A673 (cell line): Measurements from ENCODE around the gene IL12RB2. TPM values are rescaled to one million over a fixed set of nuclear protein-coding genes. Genes with fewer than 3 reads are reported as not detected.

Experiments used
- BruUV-seq: library from RNA; stranded (reverse); fragments of 400-500 nt; replicated peaks from 2 replicates; lab custom pipeline; 2021; lab: Mats Ljungman, UMichigan
- CTCF ChIA-PET: fragments of 300-600 bp; sonication (Branson Sonifier 250); formaldehyde crosslinking; loops from one replicate; lab custom pipeline; 2022; ENCODE audit warnings: antibody characterized with exemption; lab: Charles Lee
- POLR2A ChIA-PET: fragments of 300-600 bp; sonication (Branson Sonifier 250); formaldehyde crosslinking; loops from one replicate; lab custom pipeline; 2022; ENCODE audit warnings: antibody characterized with exemption; ENCODE audit not compliant: low non-redundant PET; lab: Charles Lee
- DNase-seq: peaks from one replicate; pipeline ENCODE4 v3.0.0-alpha.2; 2015; ENCODE audit warnings: low spot score
- H3K27ac ChIP-seq: fragments of 200-600 bp; sonication (generic); 2 replicates; pipeline ENCODE4 v1.5.1; 2016; ENCODE audit warnings: mixed run types, low read depth, mild to moderate bottlenecking, mixed read lengths, antibody characterized with exemption, low read length; ENCODE audit not compliant: poor library complexity, severe bottlenecking
- H3K27me3 ChIP-seq: fragments of 200-600 bp; sonication (generic); replicated peaks from 2 replicates; pipeline ENCODE4 v1.6.1; 2017; ENCODE audit warnings: mixed run types, low read depth, mild to moderate bottlenecking, mixed read lengths, antibody characterized with exemption, low read length; ENCODE audit not compliant: insufficient read depth, poor library complexity
- H3K36me3 ChIP-seq: fragments of 200-600 bp; sonication (generic); 2 replicates; pipeline ENCODE4 v1.6.1; 2016; ENCODE audit warnings: mixed run types, mild to moderate bottlenecking, mixed read lengths, antibody characterized with exemption, low read length; ENCODE audit not compliant: insufficient read depth, poor library complexity, severe bottlenecking
- H3K4me1 ChIP-seq: fragments of 200-600 bp; sonication (generic); 2 replicates; pipeline ENCODE4 v1.6.1; 2017; ENCODE audit warnings: mixed run types, mild to moderate bottlenecking, mixed read lengths, antibody characterized with exemption, low read length; ENCODE audit not compliant: insufficient read depth, poor library complexity, severe bottlenecking
- H3K4me3 ChIP-seq: fragments of 200-600 bp; sonication (generic); 2 replicates; pipeline ENCODE4 v1.5.1; 2016; ENCODE audit warnings: low read depth, mixed run types, mild to moderate bottlenecking, mixed read lengths, low read length; ENCODE audit not compliant: poor library complexity, severe bottlenecking
- H3K9me3 ChIP-seq: fragments of 200-600 bp; sonication (generic); 2 replicates; pipeline ENCODE4 v1.6.1; 2016; ENCODE audit warnings: mixed run types, low read depth, mild to moderate bottlenecking, mixed read lengths, antibody characterized with exemption, low read length; ENCODE audit not compliant: poor library complexity, severe bottlenecking
- CTCF ChIP-seq: fragments of 300-800, 200-600 bp; sonication (generic); conservative IDR thresholded peaks from 2 replicates; pipeline ENCODE4 v1.5.1; 2017; ENCODE audit warnings: low read depth, mild to moderate bottlenecking, antibody characterized with exemption, low read length, moderate library complexity, mixed read lengths
- EZH2 ChIP-seq: fragments of 200-600 bp; sonication (generic); IDR thresholded peaks from 2 replicates; pipeline ENCODE4 v1.6.1; 2017; ENCODE audit warnings: borderline replicate concordance, low read depth, mild to moderate bottlenecking, mixed read lengths, antibody characterized with exemption, low read length; ENCODE audit not compliant: poor library complexity, severe bottlenecking
- intact Hi-C: fragments of 100-400 bp; cut with micrococcal nuclease; formaldehyde crosslinking; loops from one replicate; pipeline ENCODE4 v1.10.0; 2022; ENCODE audit not compliant: unreplicated experiment
- total RNA-seq: library from RNA; stranded (reverse); gene quantifications from 2 replicates; pipeline ENCODE4 v1.2.3, GENCODE V29; 2021

IL12RB2 gene
- total RNA-seq, 1 experiment from 2014 or later: 0.39 TPM

- H3K4me3 ChIP-seq: no peak overlapping the region
- DNase-seq: no peak
- no TSS peak for BruUV-seq
- intact Hi-C loops: no loop called here
- POLR2A ChIA-PET: no interaction called here
- CTCF ChIA-PET: interaction anchor here (1.2 kb wide), 1 partner anchor 49 kb away, joined by 4 read pairs; no protein-coding TSS in a partner anchor
- no peak for TF ChIP-seq EZH2
- no peak overlapping the region for H3K27ac ChIP-seq
- H3K9me3 ChIP-seq: no peaks in the 10 kb centered on the region
- H3K4me1 ChIP-seq: peaks cover 15% of the 10 kb centered on the region
- no peaks in the 10 kb centered on the region for H3K36me3 ChIP-seq
- H3K27me3 ChIP-seq: no peaks in the 10 kb centered on the region
Observed at GRCh38 chr1:67262735-67263134, 44.9 kb upstream of the IL12RB2 start.

- no peaks in the 10 kb centered on the region for H3K9me3 ChIP-seq
- ChIA-PET POLR2A (no interaction called here), CTCF (interaction anchor here (0.7 kb wide), 1 partner anchor 27 kb away, joined by 4 read pairs; no protein-coding TSS in a partner anchor)
- no TSS peak for BruUV-seq
- intact Hi-C loops: no loop called here
- no peak overlapping the region for H3K27ac ChIP-seq
- H3K4me1 ChIP-seq: peaks cover 15% of the 10 kb centered on the region
- no peak overlapping the region for H3K4me3 ChIP-seq
- TF ChIP-seq CTCF: no peak
- TF ChIP-seq EZH2: no peak
- H3K27me3 ChIP-seq: no peaks in the 10 kb centered on the region
- H3K36me3 ChIP-seq: no peaks in the 10 kb centered on the region
- DNase-seq: peak; percentile 4
Observed at GRCh38 chr1:67264152-67264551, 43.5 kb upstream of the IL12RB2 start.

GRCh38 chr1:67264899-67265298 is 42.8 kb upstream of the IL12RB2 start:
- ChIA-PET POLR2A (no interaction called here), CTCF (no interaction called here)
- no TSS peak for BruUV-seq
- H3K4me1 ChIP-seq: peaks cover 15% of the 10 kb centered on the region
- no peaks in the 10 kb centered on the region for H3K27me3 ChIP-seq
- intact Hi-C loops: no loop called here
- H3K36me3 ChIP-seq: no peaks in the 10 kb centered on the region
- TF ChIP-seq CTCF (no peak), EZH2 (no peak)
- H3K9me3 ChIP-seq: no peaks in the 10 kb centered on the region
- H3K27ac ChIP-seq: peak overlapping the region; percentile 38
- no peak overlapping the region for H3K4me3 ChIP-seq
- DNase-seq: peak; percentile 57

- Histone ChIP-seq H3K4me1 (peaks cover 11% of the 10 kb centered on the region), H3K27me3 (no peaks in the 10 kb centered on the region), H3K36me3 (no peaks in the 10 kb centered on the region), H3K27ac (no peak overlapping the region), H3K9me3 (no peaks in the 10 kb centered on the region), H3K4me3 (no peak overlapping the region)
- ChIA-PET CTCF (no interaction called here), POLR2A (no interaction called here)
- no peak for TF ChIP-seq CTCF
- no peak for TF ChIP-seq EZH2
- BruUV-seq: no TSS peak
- intact Hi-C loops: no loop called here
- no peak for DNase-seq
Observed at GRCh38 chr1:67269061-67269460, 38.6 kb upstream of the IL12RB2 start.
